Stimulated activated memory B cell treated with anti-CD40 and anti-IgM and Interleukin-4, amounts not matched to agents 10 μg/mL and 1 μg/mL and 100 μg/mL, for 72 hours (primary cell): ENCODE results near the gene UNC13C.
"Not testable (repeated sequence)": the region's sequence is repeated elsewhere in the genome, so short reads cannot be mapped to it uniquely, and the experiment has no call there.

Experiments
- ATAC-seq: fragments of 150-1000 bp; cut with Tn5 transposase; 2 replicates; pipeline ENCODE4 v1.10.0; 2021
- H3K27ac Mint-ChIP-seq: one replicate; pipeline ENCODE4 v1.8.0; 2022; ENCODE audit warnings: mild to moderate bottlenecking, mixed read lengths
- H3K27me3 Mint-ChIP-seq: one replicate; pipeline ENCODE4 v1.8.0; 2022; ENCODE audit warnings: mixed read lengths
- H3K36me3 Mint-ChIP-seq: one replicate; pipeline ENCODE4 v1.8.0; 2022; ENCODE audit warnings: mixed read lengths
- H3K4me1 Mint-ChIP-seq: one replicate; pipeline ENCODE4 v1.8.0; 2022; ENCODE audit warnings: mixed read lengths
- H3K4me3 Mint-ChIP-seq: one replicate; pipeline ENCODE4 v1.8.0; 2022; ENCODE audit warnings: mild to moderate bottlenecking, moderate library complexity, mixed read lengths
- H3K9me3 Mint-ChIP-seq: one replicate; pipeline ENCODE4 v1.8.0; 2022; ENCODE audit warnings: mixed read lengths

Gene UNC13C

DNA sequence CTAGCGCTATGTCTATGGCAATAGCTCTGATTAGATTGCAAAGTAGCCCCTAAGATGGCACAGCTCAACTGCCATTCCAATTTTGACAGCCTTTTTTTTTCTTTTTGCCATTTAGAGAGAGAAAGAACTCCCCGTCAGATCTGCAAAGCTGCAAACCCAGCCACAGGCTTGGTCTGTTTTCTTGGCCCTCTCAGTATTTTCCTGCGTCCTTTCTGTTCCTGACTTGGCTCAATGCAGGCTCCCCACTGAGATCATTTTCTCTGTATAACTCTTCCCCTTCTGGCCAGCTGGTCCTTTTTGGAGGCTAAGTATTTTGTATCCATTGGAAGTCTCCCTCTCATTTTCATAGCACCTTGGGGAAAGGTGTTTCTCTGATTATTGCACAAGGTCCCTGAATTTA lies 386.7 kb downstream of the UNC13C start:
- no peak for ATAC-seq
- no peak overlapping the region for H3K27ac Mint-ChIP-seq
- no peaks in the 10 kb centered on the region for H3K36me3 Mint-ChIP-seq
- H3K4me1 Mint-ChIP-seq = no peaks in the 10 kb centered on the region
- H3K4me3 Mint-ChIP-seq = no peak overlapping the region
- H3K9me3 Mint-ChIP-seq = peaks cover 11% of the 10 kb centered on the region
- H3K27me3 Mint-ChIP-seq = no peaks in the 10 kb centered on the region

- no peaks in the 10 kb centered on the region for H3K9me3 Mint-ChIP-seq
These were observed 395.1 kb downstream of the UNC13C start for GRCh38 chr15:54373332-54373731.

GRCh38 chr15:54374184-54374952 lies 396.1 kb downstream of the UNC13C start:
- no peaks in the 10 kb centered on the region for H3K4me1 Mint-ChIP-seq
- H3K27me3 Mint-ChIP-seq = no peaks in the 10 kb centered on the region
- no peak for ATAC-seq
- no peak overlapping the region for H3K27ac Mint-ChIP-seq
- H3K4me3 Mint-ChIP-seq = no peak overlapping the region
- H3K9me3 Mint-ChIP-seq = no peaks in the 10 kb centered on the region
- H3K36me3 Mint-ChIP-seq = no peaks in the 10 kb centered on the region

More at GRCh38 chr15:54373332-54373731, 395.1 kb downstream of the UNC13C start:
- Mint-ChIP-seq H3K4me1 (no peaks in the 10 kb centered on the region), H3K4me3 (no peak overlapping the region), H3K27ac (no peak overlapping the region), H3K27me3 (no peaks in the 10 kb centered on the region), H3K36me3 (no peaks in the 10 kb centered on the region)
- no peak for ATAC-seq

DNA sequence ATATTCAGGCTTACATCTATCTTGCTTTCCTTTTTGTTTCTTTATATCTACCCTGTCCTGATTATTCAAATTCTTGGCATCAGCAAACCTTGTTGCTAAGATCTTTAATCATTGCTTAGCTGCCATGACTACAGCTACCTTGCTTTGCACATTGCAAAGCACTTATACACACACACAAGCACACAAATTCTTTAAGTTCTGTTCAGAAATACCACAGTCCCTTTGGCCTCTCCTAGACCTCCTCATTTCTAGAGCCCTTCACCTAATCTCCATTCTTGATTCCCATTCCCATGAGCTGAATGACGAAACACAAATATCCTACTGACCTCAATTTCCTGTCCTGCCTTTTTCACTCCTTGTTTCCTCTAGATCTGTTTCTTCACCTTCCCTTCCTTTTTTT lies 409.6 kb downstream of the UNC13C start:
- no peak for ATAC-seq
- Mint-ChIP-seq H3K9me3 (peaks cover 4% of the 10 kb centered on the region), H3K27me3 (no peaks in the 10 kb centered on the region), H3K4me3 (no peak overlapping the region), H3K27ac (no peak overlapping the region), H3K4me1 (no peaks in the 10 kb centered on the region), H3K36me3 (no peaks in the 10 kb centered on the region)

GRCh38 chr15:54388746-54389145 lies 410.5 kb downstream of the UNC13C start:
- H3K4me3 Mint-ChIP-seq = no peak overlapping the region
- H3K27ac Mint-ChIP-seq = no peak overlapping the region
- H3K9me3 Mint-ChIP-seq = peaks cover 4% of the 10 kb centered on the region
- no peak for ATAC-seq
- no peaks in the 10 kb centered on the region for H3K36me3 Mint-ChIP-seq
- H3K27me3 Mint-ChIP-seq = no peaks in the 10 kb centered on the region
- no peaks in the 10 kb centered on the region for H3K4me1 Mint-ChIP-seq

GRCh38 chr15:54410481-54410880 lies 432.2 kb downstream of the UNC13C start:
- no peak overlapping the region for H3K27ac Mint-ChIP-seq
- no peaks in the 10 kb centered on the region for H3K27me3 Mint-ChIP-seq
- H3K9me3 Mint-ChIP-seq = peaks cover 3% of the 10 kb centered on the region

DNA sequence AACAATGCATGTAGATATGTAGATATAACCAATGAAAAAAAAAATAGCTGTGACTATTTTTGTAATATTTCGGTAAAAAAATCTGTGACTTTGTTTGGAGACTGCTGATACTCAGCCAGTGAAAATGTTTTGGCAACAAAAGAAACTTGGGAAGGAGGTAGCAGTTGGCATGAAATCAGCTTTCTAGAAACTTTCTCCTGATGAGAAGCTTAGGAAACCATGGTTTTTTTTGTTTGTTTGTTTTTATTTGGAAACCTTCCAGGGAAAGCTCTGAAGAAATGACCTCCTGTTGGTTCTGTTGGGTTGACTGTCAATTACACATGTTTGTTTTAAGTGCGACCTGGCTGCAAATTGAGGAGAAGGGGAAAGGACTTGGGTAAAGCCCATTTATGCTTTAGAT lies 445.9 kb downstream of the UNC13C start:
- Mint-ChIP-seq H3K36me3 (no peaks in the 10 kb centered on the region), H3K27me3 (no peaks in the 10 kb centered on the region), H3K4me3 (no peak overlapping the region), H3K27ac (no peak overlapping the region), H3K4me1 (no peaks in the 10 kb centered on the region), H3K9me3 (peaks cover 3% of the 10 kb centered on the region)
- no peak for ATAC-seq

More at GRCh38 chr15:54410481-54410880, 432.2 kb downstream of the UNC13C start:
- H3K36me3 Mint-ChIP-seq = no peaks in the 10 kb centered on the region
- H3K4me1 Mint-ChIP-seq = no peaks in the 10 kb centered on the region
- no peak overlapping the region for H3K4me3 Mint-ChIP-seq
- ATAC-seq = no peak

DNA sequence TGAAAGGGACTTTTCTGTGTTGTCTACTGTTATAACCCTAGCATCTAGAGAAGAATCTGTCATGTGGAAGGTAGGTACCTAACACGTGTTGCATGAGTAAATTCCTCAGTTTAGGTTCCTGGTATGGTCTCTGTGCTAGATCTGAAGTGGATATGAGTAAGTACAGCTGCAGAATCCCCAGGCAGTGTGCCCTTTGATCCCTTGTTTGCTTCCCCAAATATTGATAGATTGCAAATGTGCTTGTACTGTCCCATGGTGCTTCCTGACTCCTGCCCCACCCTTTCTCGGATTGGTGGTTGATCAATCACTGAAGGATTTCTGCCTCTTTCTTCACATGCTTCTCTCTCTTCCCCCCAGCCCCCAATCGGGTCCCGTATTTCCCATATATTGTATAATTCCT lies 450.4 kb downstream of the UNC13C start:
- Mint-ChIP-seq H3K4me1 (no peaks in the 10 kb centered on the region), H3K27me3 (no peaks in the 10 kb centered on the region), H3K36me3 (no peaks in the 10 kb centered on the region), H3K27ac (no peak overlapping the region), H3K9me3 (no peaks in the 10 kb centered on the region), H3K4me3 (no peak overlapping the region)
- ATAC-seq = no peak

- H3K36me3 Mint-ChIP-seq, ATAC-seq, H3K4me1 Mint-ChIP-seq, H3K27ac Mint-ChIP-seq, H3K4me3 Mint-ChIP-seq, H3K27me3 Mint-ChIP-seq: not testable (repeated sequence)
- peaks cover 18% of the 10 kb centered on the region for H3K9me3 Mint-ChIP-seq
These were observed 472.0 kb downstream of the UNC13C start for GRCh38 chr15:54450288-54450687.

GRCh38 chr15:54456413-54456812 lies 478.2 kb downstream of the UNC13C start:
- Mint-ChIP-seq H3K4me3 (no peak overlapping the region), H3K36me3 (no peaks in the 10 kb centered on the region)

DNA sequence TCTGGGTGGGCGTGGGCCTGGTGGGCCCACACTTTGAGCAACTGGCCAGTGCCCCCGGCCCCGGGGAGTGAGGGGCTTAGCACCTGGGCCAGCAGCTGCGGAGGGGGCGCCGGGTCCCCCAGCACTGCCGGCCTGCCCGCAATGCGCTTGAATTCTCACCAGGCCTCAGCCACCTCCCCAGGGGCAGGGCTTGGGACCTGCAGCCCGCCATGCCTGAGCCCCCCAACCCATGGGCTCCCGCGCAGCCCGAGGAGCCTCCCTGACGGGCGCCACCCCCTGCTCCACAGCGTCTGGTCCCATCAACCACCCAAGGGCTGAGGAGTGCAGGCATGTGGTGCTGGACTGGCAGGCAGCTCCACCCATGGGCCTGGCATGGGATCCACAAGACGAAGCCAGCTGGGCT lies 484.3 kb downstream of the UNC13C start:
- H3K4me3 Mint-ChIP-seq = no peak overlapping the region
- H3K4me1 Mint-ChIP-seq = no peaks in the 10 kb centered on the region
- H3K27ac Mint-ChIP-seq = no peak overlapping the region
- H3K27me3 Mint-ChIP-seq = no peaks in the 10 kb centered on the region
- no peaks in the 10 kb centered on the region for H3K36me3 Mint-ChIP-seq
- no peak for ATAC-seq
- peaks cover 11% of the 10 kb centered on the region for H3K9me3 Mint-ChIP-seq

More at GRCh38 chr15:54456413-54456812, 478.2 kb downstream of the UNC13C start:
- Mint-ChIP-seq H3K27ac (no peak overlapping the region), H3K4me1 (no peaks in the 10 kb centered on the region), H3K27me3 (no peaks in the 10 kb centered on the region), H3K9me3 (peaks cover 28% of the 10 kb centered on the region)
- ATAC-seq = no peak

GRCh38 chr15:54481819-54482218 lies 503.6 kb downstream of the UNC13C start:
- no peak overlapping the region for H3K4me3 Mint-ChIP-seq
- no peak for ATAC-seq
- no peaks in the 10 kb centered on the region for H3K27me3 Mint-ChIP-seq
- H3K36me3 Mint-ChIP-seq = no peaks in the 10 kb centered on the region
- peaks cover 7% of the 10 kb centered on the region for H3K9me3 Mint-ChIP-seq
- no peaks in the 10 kb centered on the region for H3K4me1 Mint-ChIP-seq
- H3K27ac Mint-ChIP-seq = no peak overlapping the region

- Mint-ChIP-seq H3K27me3 (no peaks in the 10 kb centered on the region), H3K4me3 (no peak overlapping the region), H3K4me1 (no peaks in the 10 kb centered on the region), H3K9me3 (peaks cover 7% of the 10 kb centered on the region), H3K36me3 (no peaks in the 10 kb centered on the region), H3K27ac (no peak overlapping the region)
- ATAC-seq = no peak
These were observed 504.0 kb downstream of the UNC13C start for GRCh38 chr15:54482251-54482650.

DNA sequence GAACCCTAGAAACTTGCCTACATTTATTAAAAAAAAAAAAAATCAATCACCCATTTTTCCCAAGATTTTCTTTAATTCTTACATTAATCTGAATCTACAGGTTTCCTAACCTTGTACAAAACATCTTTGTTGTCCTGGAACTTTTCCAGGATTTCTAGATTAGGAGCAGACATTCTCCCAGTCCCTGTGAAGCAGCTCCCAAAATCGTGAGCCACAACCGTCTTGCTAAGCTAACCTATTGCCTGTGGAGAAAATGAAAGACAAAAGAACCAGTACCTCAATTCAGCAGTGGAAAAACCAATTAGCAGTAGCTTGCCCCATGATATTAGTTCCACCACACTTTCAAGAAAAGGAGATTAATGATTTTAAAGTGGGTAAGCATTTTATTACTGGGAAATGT lies 522.1 kb downstream of the UNC13C start:
- ATAC-seq = no peak
- H3K4me3 Mint-ChIP-seq = no peak overlapping the region
- H3K27me3 Mint-ChIP-seq = no peaks in the 10 kb centered on the region
- H3K27ac Mint-ChIP-seq = no peak overlapping the region
- H3K4me1 Mint-ChIP-seq = no peaks in the 10 kb centered on the region
- no peaks in the 10 kb centered on the region for H3K36me3 Mint-ChIP-seq
- peaks cover 2% of the 10 kb centered on the region for H3K9me3 Mint-ChIP-seq

DNA sequence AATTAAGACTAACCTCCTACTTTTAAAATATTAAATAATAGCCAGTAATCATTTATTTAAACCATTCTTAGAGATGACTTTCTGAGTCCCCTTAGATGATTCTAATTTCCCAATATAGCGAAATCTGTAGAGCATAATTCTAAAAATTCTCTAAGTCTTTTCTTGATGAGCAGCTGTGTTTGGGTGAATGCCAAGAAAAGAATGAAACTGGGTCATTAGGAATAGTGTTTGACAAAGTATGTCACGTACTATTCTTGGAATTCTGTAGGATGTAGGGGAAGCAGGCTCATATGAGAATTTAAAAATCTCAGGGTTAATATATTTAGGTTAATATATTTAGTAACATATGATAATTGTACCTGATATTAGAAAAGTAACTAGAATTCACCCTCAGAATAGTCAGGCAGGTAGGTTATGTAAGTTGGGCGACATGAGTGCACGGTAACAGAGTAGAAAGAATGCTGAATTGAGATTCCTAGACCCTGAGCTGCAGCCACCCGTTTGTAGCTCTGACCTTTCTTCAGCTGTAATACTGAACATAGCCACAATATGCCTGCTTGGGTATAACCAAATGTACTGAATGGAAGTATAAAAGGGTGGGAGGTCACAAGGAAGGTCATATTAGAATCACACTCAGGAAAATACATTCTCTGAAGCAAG lies 524.3 kb downstream of the UNC13C start:
- peaks cover 2% of the 10 kb centered on the region for H3K9me3 Mint-ChIP-seq
- H3K36me3 Mint-ChIP-seq = no peaks in the 10 kb centered on the region
- no peaks in the 10 kb centered on the region for H3K27me3 Mint-ChIP-seq
- H3K4me3 Mint-ChIP-seq = no peak overlapping the region
- no peak for ATAC-seq
- H3K27ac Mint-ChIP-seq = no peak overlapping the region
- H3K4me1 Mint-ChIP-seq = no peaks in the 10 kb centered on the region

GRCh38 chr15:54504695-54505094 lies 526.5 kb downstream of the UNC13C start:
- no peaks in the 10 kb centered on the region for H3K27me3 Mint-ChIP-seq
- no peak overlapping the region for H3K27ac Mint-ChIP-seq
- no peak for ATAC-seq
- no peaks in the 10 kb centered on the region for H3K4me1 Mint-ChIP-seq
- no peaks in the 10 kb centered on the region for H3K36me3 Mint-ChIP-seq
- H3K4me3 Mint-ChIP-seq = no peak overlapping the region
- H3K9me3 Mint-ChIP-seq = peaks cover under 1% of the 10 kb centered on the region
